ENCODE results near the gene BASP1.
"Not testable (repeated sequence)": the region's sequence is repeated elsewhere in the genome, so short reads cannot be mapped to it uniquely, and the experiment has no call there.

The BASP1 gene

GRCh38 chr5:17257705-17258273 is 40.4 kb downstream of the BASP1 start:
- DNase-seq, result no peak

GRCh38 chr5:17258431-17258830 is 41.0 kb downstream of the BASP1 start:
- no peak for DNase-seq

DNA sequence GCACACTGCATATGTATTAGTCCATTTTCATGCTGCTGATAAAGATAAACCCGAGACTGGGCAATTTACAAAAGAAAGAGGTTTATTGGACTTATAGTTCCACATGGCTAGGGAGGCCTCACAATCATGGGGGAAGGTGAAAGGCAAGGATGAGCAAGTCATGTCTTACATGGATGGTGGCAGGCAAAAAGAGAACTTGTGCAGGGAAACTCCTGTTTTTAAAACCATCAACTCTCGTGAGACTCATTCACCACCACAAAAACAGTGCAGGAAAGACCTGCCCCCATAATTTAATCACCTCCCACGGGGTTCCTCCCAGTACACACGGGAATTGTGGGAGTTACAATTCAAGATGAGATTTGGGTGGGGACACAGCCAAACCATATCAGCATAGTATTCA is 41.6 kb downstream of the BASP1 start:
- not testable (repeated sequence) for DNase-seq

- no peak for DNase-seq
Observed at GRCh38 chr5:17259630-17260257, 42.3 kb downstream of the BASP1 start.

DNA sequence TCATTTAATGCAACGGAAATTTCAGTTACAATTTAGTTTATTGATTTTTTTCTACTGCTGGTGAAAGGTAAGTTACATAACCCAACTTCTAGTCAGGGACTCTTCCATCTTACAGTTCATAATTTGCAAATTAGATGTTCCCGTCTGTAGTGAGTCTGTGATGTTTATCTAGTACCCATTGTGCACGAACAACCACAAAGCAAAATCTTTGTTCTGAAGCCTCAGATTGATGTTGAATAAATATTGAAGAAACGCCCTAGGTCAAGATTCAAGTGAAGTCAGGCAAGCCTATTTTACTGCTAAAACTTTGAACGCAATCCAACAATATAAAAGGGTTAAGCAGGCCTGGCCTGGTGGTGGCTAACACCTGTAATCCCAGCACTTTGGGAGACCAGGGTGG is 43.1 kb downstream of the BASP1 start:
- no peak for DNase-seq

- peak; percentile 29 for DNase-seq
Observed at GRCh38 chr5:17261075-17261474, 43.6 kb downstream of the BASP1 start.

GRCh38 chr5:17265041-17265440 is 47.6 kb downstream of the BASP1 start:
- no peak for DNase-seq

- DNase-seq, result no peak
Observed at GRCh38 chr5:17267106-17267505, 49.7 kb downstream of the BASP1 start.

DNA sequence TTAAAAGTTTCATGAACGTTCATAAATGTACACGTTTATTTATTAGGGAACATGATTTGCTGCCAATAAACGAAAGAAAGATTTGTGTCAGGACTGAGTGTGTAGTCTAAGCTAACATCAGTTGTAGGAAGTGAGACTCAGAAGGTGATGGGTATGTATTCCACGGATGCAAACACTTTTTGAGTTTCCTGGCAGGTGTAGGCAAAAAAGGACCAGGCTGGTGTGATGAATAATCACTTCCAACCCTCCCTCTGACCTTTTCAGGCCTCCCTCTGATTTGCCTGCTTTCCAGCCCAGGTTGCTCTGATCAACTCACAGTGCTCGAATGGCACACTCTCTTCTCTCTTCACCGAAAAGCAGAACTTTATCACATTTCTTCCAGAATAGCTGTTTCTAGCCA is 51.8 kb downstream of the BASP1 start:
- DNase-seq, result no peak

GRCh38 chr5:17272111-17272510 is 54.7 kb downstream of the BASP1 start:
- no peak for DNase-seq

DNA sequence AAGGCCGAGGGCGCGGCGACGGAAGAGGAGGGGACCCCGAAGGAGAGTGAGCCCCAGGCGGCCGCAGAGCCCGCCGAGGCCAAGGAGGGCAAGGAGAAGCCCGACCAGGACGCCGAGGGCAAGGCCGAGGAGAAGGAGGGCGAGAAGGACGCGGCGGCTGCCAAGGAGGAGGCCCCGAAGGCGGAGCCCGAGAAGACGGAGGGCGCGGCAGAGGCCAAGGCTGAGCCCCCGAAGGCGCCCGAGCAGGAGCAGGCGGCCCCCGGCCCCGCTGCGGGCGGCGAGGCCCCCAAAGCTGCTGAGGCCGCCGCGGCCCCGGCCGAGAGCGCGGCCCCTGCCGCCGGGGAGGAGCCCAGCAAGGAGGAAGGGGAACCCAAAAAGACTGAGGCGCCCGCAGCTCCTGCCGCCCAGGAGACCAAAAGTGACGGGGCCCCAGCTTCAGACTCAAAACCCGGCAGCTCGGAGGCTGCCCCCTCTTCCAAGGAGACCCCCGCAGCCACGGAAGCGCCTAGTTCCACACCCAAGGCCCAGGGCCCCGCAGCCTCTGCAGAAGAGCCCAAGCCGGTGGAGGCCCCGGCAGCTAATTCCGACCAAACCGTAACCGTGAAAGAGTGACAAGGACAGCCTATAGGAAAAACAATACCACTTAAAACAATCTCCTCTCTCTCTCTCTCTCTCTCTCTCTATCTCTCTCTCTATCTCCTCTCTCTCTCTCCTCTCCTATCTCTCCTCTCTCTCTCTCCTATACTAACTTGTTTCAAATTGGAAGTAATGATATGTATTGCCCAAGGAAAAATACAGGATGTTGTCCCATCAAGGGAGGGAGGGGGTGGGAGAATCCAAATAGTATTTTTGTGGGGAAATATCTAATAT is 58.1 kb downstream of the BASP1 start:
- DNase-seq, result no peak

- no peak for DNase-seq
Observed at GRCh38 chr5:17276445-17276844, 59.0 kb downstream of the BASP1 start.

DNA sequence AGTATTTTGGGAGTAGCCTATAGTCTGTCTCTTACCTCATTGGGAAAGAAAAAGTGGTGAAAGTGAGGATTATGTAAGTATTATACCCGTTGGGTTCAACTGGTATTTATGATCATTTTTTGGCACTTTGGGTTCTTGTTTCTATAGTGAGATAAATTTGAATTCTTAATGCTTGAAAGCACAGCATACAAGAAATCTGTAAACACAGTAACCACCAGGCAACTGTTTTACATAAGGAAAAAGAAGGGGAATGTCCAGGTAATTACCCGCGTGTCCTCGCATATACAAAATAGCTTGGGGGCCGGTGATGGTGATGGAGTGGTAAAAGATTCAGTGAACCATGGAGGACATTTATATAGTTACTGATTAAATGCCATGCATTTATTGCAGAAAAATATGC is 60.5 kb downstream of the BASP1 start:
- no peak for DNase-seq

- no peak for DNase-seq
Observed at GRCh38 chr5:17278931-17279330, 61.5 kb downstream of the BASP1 start.

- DNase-seq, result no peak
Observed at GRCh38 chr5:17279487-17279886, 62.1 kb downstream of the BASP1 start.

DNA sequence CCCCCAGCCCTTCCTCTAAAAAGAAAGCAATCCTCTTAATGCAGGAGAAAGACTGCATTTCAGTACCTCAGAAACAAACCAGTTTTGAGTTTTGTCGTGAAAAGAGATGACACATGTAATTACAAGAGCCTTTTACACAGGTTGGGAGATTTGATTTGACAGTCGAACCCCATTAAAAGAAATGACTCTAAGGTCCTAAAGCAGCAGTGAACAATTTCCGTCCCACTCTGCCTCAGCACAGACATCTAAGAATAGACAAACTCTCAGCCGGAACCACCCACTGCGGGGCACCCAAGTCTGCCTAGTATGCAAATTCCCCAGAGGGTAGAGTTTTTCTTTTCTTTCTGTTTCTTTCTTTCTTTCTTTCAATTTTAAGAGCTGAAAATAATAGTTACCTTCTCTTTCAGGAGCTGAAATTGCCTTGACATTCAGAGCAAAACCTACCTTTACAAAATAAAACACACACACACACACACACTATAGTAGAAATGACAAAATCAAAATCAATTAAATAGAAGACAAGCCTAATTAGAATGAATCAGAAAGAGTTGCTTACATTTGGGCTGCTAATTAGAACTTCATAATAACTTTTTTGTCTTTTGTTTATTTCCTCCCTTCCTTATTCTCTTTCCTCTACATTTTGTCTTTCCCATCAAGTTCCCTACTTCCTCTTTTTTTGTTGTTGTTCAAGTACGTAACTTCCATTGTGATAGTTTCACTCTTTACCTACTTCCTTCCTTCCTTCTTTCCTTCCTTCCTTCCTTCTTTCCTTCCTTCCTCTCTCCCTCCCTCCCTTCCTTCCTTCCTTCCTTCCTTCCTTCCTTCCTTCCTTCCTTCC is 65.1 kb downstream of the BASP1 start:
- DNase-seq, result peak; percentile 23

DNA sequence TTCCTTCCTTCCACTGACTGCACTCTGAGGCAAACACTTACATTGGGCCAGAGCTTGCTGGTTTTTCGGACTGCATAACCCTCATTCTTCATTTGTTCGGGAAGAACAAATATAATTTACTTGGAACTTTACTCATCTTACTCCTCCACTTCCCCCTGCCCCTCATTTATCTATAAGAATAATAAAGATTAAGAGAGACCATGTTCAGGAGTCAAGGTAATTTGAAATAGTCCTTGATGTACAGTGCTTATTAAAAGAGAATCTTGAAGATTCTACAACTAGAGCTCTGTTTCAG is 65.6 kb downstream of the BASP1 start:
- no peak for DNase-seq

GRCh38 chr5:17287501-17288155 is 70.2 kb downstream of the BASP1 start:
- DNase-seq, result no peak

- DNase-seq, result no peak
Observed at GRCh38 chr5:17288570-17288969, 71.1 kb downstream of the BASP1 start.

GRCh38 chr5:17289681-17290539 is 72.5 kb downstream of the BASP1 start:
- no peak for DNase-seq

DNA sequence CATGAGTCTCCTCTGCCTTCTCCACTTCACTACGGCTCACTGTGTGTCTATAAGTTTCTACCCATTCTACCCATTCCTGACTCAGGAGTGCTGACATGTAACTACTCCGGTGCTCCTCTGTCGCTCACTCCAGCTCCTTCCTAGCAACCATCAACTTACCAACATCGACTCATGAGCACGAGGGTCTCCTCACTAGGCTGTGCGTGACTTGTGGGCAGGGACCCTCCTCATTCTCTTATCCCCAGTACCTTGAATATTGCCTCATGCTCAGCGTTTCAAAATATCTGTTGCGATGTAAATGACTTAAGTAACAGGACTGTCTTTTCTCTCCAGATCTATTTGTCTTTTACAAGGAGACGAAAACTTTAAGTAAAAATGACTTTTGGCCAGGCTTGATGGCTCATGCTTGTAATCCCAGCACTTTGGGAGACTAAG is 73.1 kb downstream of the BASP1 start:
- DNase-seq, result no peak
